HepG2 (cell line): ENCODE results near the gene CATSPERE. TPM values are rescaled to one million over a fixed set of nuclear protein-coding genes. Genes with fewer than 3 reads are reported as not detected.

Source experiments
- ATAC-seq: fragments of 200-7000 bp; cut with Tn5 transposase; 3 replicates; pipeline ENCODE4 v1.9.1; 2020; ENCODE audit warnings: mild to moderate bottlenecking, moderate library complexity
- BruUV-seq: library from RNA; stranded (reverse); fragments of 400-500 nt; replicated peaks from 2 replicates; lab custom pipeline; 2021; lab: Mats Ljungman, UMichigan
- CTCF ChIA-PET: fragments of 300-600 bp; formaldehyde crosslinking; extraction: SDS; loops from one replicate; lab custom pipeline; 2021; ENCODE audit warnings: low total read pairs, inconsistent platforms, low intra/inter-chr PET ratio; lab: Yijun Ruan, JAX
- POLR2A ChIA-PET: fragments of 350-600 bp; sonication (Branson Sonifier 250); formaldehyde crosslinking; loops from one replicate; lab custom pipeline; 2020; ENCODE audit warnings: antibody characterized with exemption, inconsistent platforms; lab: Yijun Ruan, JAX
- DNase-seq: peaks from one replicate; pipeline ENCODE4 v3.0.0-alpha.2; 2015; ENCODE audit warnings: low spot score
- FAIRE-seq: peaks from 3 replicates; lab custom pipeline; 2011; peaks lifted over from hg19 to GRCh38; lab: Jason Lieb, UNC
- H2AFZ ChIP-seq: one replicate; pipeline ENCODE4 v1.6.1; 2011; ENCODE audit warnings: low read length, inconsistent platforms
- H3K27ac ChIP-seq: fragments of 300-600 bp; 3 replicates; pipeline ENCODE4 v1.8.0; 2011; ENCODE audit warnings: mixed run types, mild to moderate bottlenecking, mixed read lengths, low read length, inconsistent platforms; ENCODE audit not compliant: insufficient read depth; ENCODE audit errors: extremely low read length
- H3K27me3 ChIP-seq, 2 experiments: fragments of 200-600 bp in 1 of 2; 2 replicates in 1 of 2; 3 replicates in 1 of 2; pipeline versions ENCODE4 v1.6.0 to v1.8.0; 2011; ENCODE audit warnings: low read length in 2 of 2, mild to moderate bottlenecking in 2 of 2, moderate library complexity in 2 of 2, inconsistent platforms in 1 of 2; ENCODE audit not compliant: insufficient read depth in 2 of 2, control insufficient read depth in 1 of 2
- H3K36me3 ChIP-seq, 2 experiments: fragments of 200-600 bp in 1 of 2; replicated peaks in 1 of 2; 2 replicates in 1 of 2; 3 replicates in 1 of 2; pipeline versions ENCODE4 v1.5.1 to v1.8.0; 2011; ENCODE audit warnings: low read length in 2 of 2, inconsistent platforms in 1 of 2; ENCODE audit not compliant: insufficient read depth in 2 of 2, control insufficient read depth in 1 of 2
- H3K4me1 ChIP-seq: 2 replicates; pipeline ENCODE4 v1.5.1; 2012; ENCODE audit warnings: low read length, inconsistent platforms; ENCODE audit not compliant: insufficient read depth
- H3K4me2 ChIP-seq: 2 replicates; pipeline ENCODE4 v1.6.0; 2011; ENCODE audit warnings: low read depth, low read length, inconsistent platforms
- H3K4me3 ChIP-seq, 3 experiments: fragments of 200-600 bp in 1 of 3; sonication (generic), shearing (Covaris generic) in 1 of 3; replicated peaks in 1 of 3; 2 replicates each; pipeline ENCODE4 v1.5.1; 2011 to 2016; ENCODE audit warnings: low read length in 3 of 3, inconsistent platforms in 2 of 3, low read depth in 2 of 3, mild to moderate bottlenecking in 2 of 3, control low read depth in 1 of 3, mixed read lengths in 1 of 3; ENCODE audit not compliant: insufficient read depth in 1 of 3
- H3K79me2 ChIP-seq: one replicate; pipeline ENCODE4 v1.6.1; 2011; ENCODE audit warnings: low read length, inconsistent platforms; ENCODE audit not compliant: insufficient read depth
- H3K9ac ChIP-seq: 2 replicates; pipeline ENCODE4 v1.6.0; 2011; ENCODE audit warnings: mild to moderate bottlenecking, low read depth, low read length, inconsistent platforms; ENCODE audit not compliant: insufficient read depth
- H3K9me3 ChIP-seq: 2 replicates; pipeline ENCODE4 v1.5.1; 2012; ENCODE audit warnings: mild to moderate bottlenecking, low read length
- H4K20me1 ChIP-seq: 2 replicates; pipeline ENCODE4 v1.6.0; 2011; ENCODE audit warnings: inconsistent platforms, mild to moderate bottlenecking, low read length, moderate library complexity; ENCODE audit not compliant: insufficient read depth
- ARHGAP35 ChIP-seq: sonication (generic); formaldehyde crosslinking; IDR thresholded peaks from 2 replicates; pipeline ENCODE4 v1.9.0; 2022; ENCODE audit warnings: mild to moderate bottlenecking, inconsistent platforms, moderate library complexity, missing genetic modification reagents, borderline replicate concordance
- ARID2 ChIP-seq: sonication (generic); formaldehyde crosslinking; IDR thresholded peaks from 2 replicates; pipeline ENCODE4 v1.8.1; 2022; ENCODE audit warnings: mild to moderate bottlenecking, missing genetic modification reagents, borderline replicate concordance
- HMG20A ChIP-seq: IDR thresholded peaks from 2 replicates; pipeline ENCODE4 v1.6.1; 2016; ENCODE audit warnings: borderline replicate concordance
- RAD51 ChIP-seq: fragments of 450-650 bp; IDR thresholded peaks from 2 replicates; pipeline ENCODE4 v1.6.1; 2016; ENCODE audit warnings: borderline replicate concordance
- SUZ12 ChIP-seq: fragments of 150-350 bp; IDR thresholded peaks from 2 replicates; pipeline ENCODE4 v1.6.1; 2014; ENCODE audit warnings: low read depth, low read length
- ZBTB7A ChIP-seq: sonication (generic); formaldehyde crosslinking; IDR thresholded peaks from 2 replicates; pipeline ENCODE4 v1.8.0; 2022; ENCODE audit warnings: mild to moderate bottlenecking, missing genetic modification reagents
- ZFY ChIP-seq: sonication (generic); formaldehyde crosslinking; IDR thresholded peaks from 2 replicates; pipeline ENCODE4 v1.4.0; 2020; ENCODE audit warnings: missing genetic modification reagents
- ZNF264 ChIP-seq: sonication (generic); formaldehyde crosslinking; IDR thresholded peaks from 2 replicates; pipeline ENCODE4 v1.4.0; 2020; ENCODE audit warnings: missing genetic modification reagents
- ZNF556 ChIP-seq: sonication (generic); formaldehyde crosslinking; IDR thresholded peaks from 2 replicates; pipeline ENCODE4 v1.4.0; 2020; ENCODE audit warnings: mild to moderate bottlenecking, missing genetic modification reagents, borderline replicate concordance
- WGBS: methylation state at CpG from one replicate; pipeline ENCODE4 v1.1.6; 2017; ENCODE audit warnings: low lambda C conversion rate; 5-methylcytosine and 5-hydroxymethylcytosine counted together
- in situ Hi-C: cut with HindIII; loops from 2 replicates; pipeline ENCODE4 v1.10.0; 2017; ENCODE audit warnings: low pct_unique_long_range_greater_than_20kb; ENCODE audit not compliant: extremely low pct_ligation_motif_present
- intact Hi-C: fragments of 100-400 bp; cut with micrococcal nuclease; formaldehyde crosslinking; loops from one replicate; pipeline ENCODE4 v1.10.0; 2022; ENCODE audit not compliant: unreplicated experiment
- polyA plus RNA-seq, 8 experiments: library from polyadenylated mRNA; depleted of rRNA in 3 of 8; stranded (reverse) in 7 of 8; unstranded in 1 of 8; fragments of >200 nt; fragmentation: Illumina TruSeq in 4 of 8; extraction: Trizol in 4 of 8; gene quantifications; 2 replicates each; pipeline versions ENCODE4 v1.2.1 to v1.2.3, GENCODE V29; 2011 to 2016; ENCODE audit warnings: low read depth in 4 of 8, missing spikeins in 1 of 8, mixed read lengths in 1 of 8; ENCODE audit not compliant: insufficient read depth in 1 of 8
- total RNA-seq, 5 experiments: library from RNA; depleted of rRNA; stranded (reverse); fragments of >200 nt; fragmentation: Illumina TruSeq; extraction: Trizol; gene quantifications; 2 replicates each; pipeline ENCODE4 v1.2.3, GENCODE V29; 2016; ENCODE audit warnings: low read depth in 1 of 5
- TF ChIP-seq, protein P1 (sequence below): sonication (generic); formaldehyde crosslinking; IDR thresholded peaks from 2 replicates; pipeline ENCODE4 v1.4.0; 2020; ENCODE audit warnings: missing genetic modification reagents
- TF ChIP-seq, protein P2 (sequence below): sonication (generic); formaldehyde crosslinking; IDR thresholded peaks from 2 replicates; pipeline ENCODE4 v1.4.0; 2020; ENCODE audit warnings: missing genetic modification reagents

CATSPERE gene
- total and polyA plus RNA-seq, 2 of the 13 experiments (the other 11 are each of a cell fraction or from before 2014, with no cell fraction given) = 0.34 to 0.51 TPM

DNA sequence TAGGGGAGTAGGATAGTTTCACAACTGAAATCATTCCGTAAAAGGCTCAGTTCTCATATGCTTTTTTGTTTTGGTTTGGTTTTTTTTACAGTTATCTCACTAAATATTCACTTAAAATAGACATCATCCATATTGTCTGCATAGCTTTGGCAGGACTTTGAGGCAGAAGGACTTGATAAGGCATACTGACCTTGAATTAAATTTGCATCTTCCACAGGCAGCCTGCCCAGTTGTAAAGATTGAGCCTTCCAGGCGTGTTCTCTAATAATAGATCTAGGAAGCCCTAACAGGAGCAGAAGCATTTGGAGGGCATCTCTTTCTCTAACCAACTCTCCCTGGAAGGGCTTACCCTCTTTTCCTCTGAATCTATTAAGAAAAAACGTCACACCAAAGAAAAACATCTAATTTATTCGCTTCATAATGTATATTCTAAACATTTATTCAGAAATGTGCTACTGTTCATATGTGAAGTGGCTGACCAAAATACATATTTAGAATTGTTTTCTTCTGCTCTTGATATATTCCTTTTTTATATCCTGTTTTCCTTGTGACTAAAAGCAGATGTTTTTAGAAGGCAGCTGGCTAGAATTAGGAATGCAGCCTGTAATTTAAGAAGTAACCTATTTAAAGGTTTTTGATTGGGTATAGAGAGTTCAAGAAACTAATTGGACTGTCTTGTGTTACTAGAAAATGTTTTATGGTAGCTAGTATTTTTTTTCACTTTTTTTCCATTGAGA, 212.0 kb downstream of the CATSPERE start:
- Histone ChIP-seq H3K27me3 (no peaks in the 10 kb centered on the region), H3K79me2 (peaks cover 33% of the 10 kb centered on the region), H2AFZ (no peak overlapping the region), H3K4me1 (no peaks in the 10 kb centered on the region), H3K9ac (no peak overlapping the region), H3K27ac (no peak overlapping the region), H4K20me1 (no peaks in the 10 kb centered on the region), H3K4me3 (no peak overlapping the region), H3K4me2 (no peak overlapping the region), H3K36me3 (peaks cover 4 to 5% of the 10 kb centered on the region in 2 experiments; a peak in 1 of 5 replicates), H3K9me3 (no peaks in the 10 kb centered on the region)
- DNase-seq (no peak), ATAC-seq (no peak), FAIRE-seq (no peak)
- intact Hi-C loops = no loop called here
- in situ Hi-C loops = no loop called here
- CTCF ChIA-PET = no interaction called here
- BruUV-seq = no TSS peak
- 71% methylated on average over 4 of the region's 4 CpGs for WGBS
- TF ChIP-seq SUZ12 (no peak), ZFY (no peak), HMG20A (CRISPR knock-in tag) (no peak), ARHGAP35 (no peak), RAD51 (no peak), ZNF556 (CRISPR knock-in tag) (no peak), ARID2 (CRISPR knock-in tag) (no peak), ZBTB7A (no peak), ZNF264 (CRISPR knock-in tag) (no peak)
- TF ChIP-seq, protein P1, sequence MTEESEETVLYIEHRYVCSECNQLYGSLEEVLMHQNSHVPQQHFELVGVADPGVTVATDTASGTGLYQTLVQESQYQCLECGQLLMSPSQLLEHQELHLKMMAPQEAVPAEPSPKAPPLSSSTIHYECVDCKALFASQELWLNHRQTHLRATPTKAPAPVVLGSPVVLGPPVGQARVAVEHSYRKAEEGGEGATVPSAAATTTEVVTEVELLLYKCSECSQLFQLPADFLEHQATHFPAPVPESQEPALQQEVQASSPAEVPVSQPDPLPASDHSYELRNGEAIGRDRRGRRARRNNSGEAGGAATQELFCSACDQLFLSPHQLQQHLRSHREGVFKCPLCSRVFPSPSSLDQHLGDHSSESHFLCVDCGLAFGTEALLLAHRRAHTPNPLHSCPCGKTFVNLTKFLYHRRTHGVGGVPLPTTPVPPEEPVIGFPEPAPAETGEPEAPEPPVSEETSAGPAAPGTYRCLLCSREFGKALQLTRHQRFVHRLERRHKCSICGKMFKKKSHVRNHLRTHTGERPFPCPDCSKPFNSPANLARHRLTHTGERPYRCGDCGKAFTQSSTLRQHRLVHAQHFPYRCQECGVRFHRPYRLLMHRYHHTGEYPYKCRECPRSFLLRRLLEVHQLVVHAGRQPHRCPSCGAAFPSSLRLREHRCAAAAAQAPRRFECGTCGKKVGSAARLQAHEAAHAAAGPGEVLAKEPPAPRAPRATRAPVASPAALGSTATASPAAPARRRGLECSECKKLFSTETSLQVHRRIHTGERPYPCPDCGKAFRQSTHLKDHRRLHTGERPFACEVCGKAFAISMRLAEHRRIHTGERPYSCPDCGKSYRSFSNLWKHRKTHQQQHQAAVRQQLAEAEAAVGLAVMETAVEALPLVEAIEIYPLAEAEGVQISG (CRISPR knock-in tag) = no peak
- TF ChIP-seq, protein P2, sequence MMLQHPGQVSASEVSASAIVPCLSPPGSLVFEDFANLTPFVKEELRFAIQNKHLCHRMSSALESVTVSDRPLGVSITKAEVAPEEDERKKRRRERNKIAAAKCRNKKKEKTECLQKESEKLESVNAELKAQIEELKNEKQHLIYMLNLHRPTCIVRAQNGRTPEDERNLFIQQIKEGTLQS = no peak
- POLR2A ChIA-PET = no interaction called here
